HCEC 1CT (cell line): ENCODE data around the gene ARHGAP45.
"Not testable (repeated sequence)": the region's sequence is repeated elsewhere in the genome, so short reads cannot be mapped to it uniquely, and the experiment has no call there.

Experiments
- DNase-seq: peaks from one replicate; pipeline ENCODE4 v3.0.0-alpha.2; 2017

ARHGAP45 gene

GRCh38 chr19:1117654-1118053 is 50.7 kb downstream of the ARHGAP45 start:
- DNase-seq: no peak

- DNase-seq: no peak
These were observed 52.0 kb downstream of the ARHGAP45 start for GRCh38 chr19:1118999-1119398.

GRCh38 chr19:1119475-1120217 is 52.7 kb downstream of the ARHGAP45 start:
- no peak for DNase-seq

GRCh38 chr19:1121395-1121794 is 54.4 kb downstream of the ARHGAP45 start:
- no peak for DNase-seq

GRCh38 chr19:1122021-1122971 is 55.3 kb downstream of the ARHGAP45 start:
- no peak for DNase-seq

- peak; percentile 59 for DNase-seq
These were observed 56.0 kb downstream of the ARHGAP45 start for GRCh38 chr19:1122972-1123363.

GRCh38 chr19:1123381-1123780 is 56.4 kb downstream of the ARHGAP45 start:
- DNase-seq: no peak

- DNase-seq: no peak
These were observed 57.1 kb downstream of the ARHGAP45 start for GRCh38 chr19:1123885-1124677.

GRCh38 chr19:1125601-1126467 is 58.9 kb downstream of the ARHGAP45 start:
- no peak for DNase-seq

GRCh38 chr19:1126984-1127760 is 60.2 kb downstream of the ARHGAP45 start:
- DNase-seq: no peak

- no peak for DNase-seq
These were observed 61.1 kb downstream of the ARHGAP45 start for GRCh38 chr19:1128106-1128505.

GRCh38 chr19:1129084-1129483 is 62.1 kb downstream of the ARHGAP45 start:
- not testable (repeated sequence) for DNase-seq

- no peak for DNase-seq
These were observed 62.6 kb downstream of the ARHGAP45 start for GRCh38 chr19:1129535-1129934.

GRCh38 chr19:1130771-1131717 is 64.1 kb downstream of the ARHGAP45 start:
- DNase-seq: peak; percentile 11

- DNase-seq: peak; percentile 86
These were observed 65.0 kb downstream of the ARHGAP45 start for GRCh38 chr19:1131718-1132551.

- DNase-seq: no peak
These were observed 65.8 kb downstream of the ARHGAP45 start for GRCh38 chr19:1132552-1133383.

- DNase-seq: peak; percentile 5
These were observed 66.5 kb downstream of the ARHGAP45 start for GRCh38 chr19:1133471-1133929.

GRCh38 chr19:1134431-1134830 is 67.5 kb downstream of the ARHGAP45 start:
- no peak for DNase-seq
